IMR-90 (cell line): ENCODE measurements around the gene NDUFS7. TPM values are rescaled to one million over a fixed set of nuclear protein-coding genes. Genes with fewer than 3 reads are reported as not detected.

ENCODE experiments used
- ATAC-seq: fragments of 200-7000 bp; cut with Tn5 transposase; 2 replicates; pipeline ENCODE4 v1.9.1; 2020; ENCODE audit warnings: low read depth, mild to moderate bottlenecking, moderate library complexity
- BruUV-seq: library from RNA; stranded (reverse); fragments of 400-500 nt; replicated peaks from 2 replicates; lab custom pipeline; 2021; lab: Mats Ljungman, UMichigan
- CTCF ChIA-PET: fragments of 300-600 bp; formaldehyde crosslinking; extraction: SDS; loops from one replicate; lab custom pipeline; 2021; ENCODE audit warnings: antibody characterized with exemption; lab: Yijun Ruan, JAX
- POLR2A ChIA-PET: fragments of 300-600 bp; sonication (Branson Sonifier 250); formaldehyde crosslinking; loops from one replicate; lab custom pipeline; 2022; ENCODE audit warnings: antibody characterized with exemption; ENCODE audit not compliant: unreplicated experiment; lab: Charles Lee
- DNase-seq: peaks from one replicate; pipeline ENCODE4 v3.0.0; 2013
- H2AFZ ChIP-seq: replicated peaks from 2 replicates; pipeline ENCODE3; 2013; ENCODE audit warnings: low read length, mild to moderate bottlenecking; ENCODE audit not compliant: poor library complexity
- H2AK5ac ChIP-seq: 2 replicates; pipeline ENCODE4 v1.6.1; 2013; ENCODE audit warnings: low read depth, low read length, inconsistent platforms
- H2AK9ac ChIP-seq: replicated peaks from 2 replicates; pipeline ENCODE3; 2013; ENCODE audit warnings: mild to moderate bottlenecking, low read depth, low read length, moderate library complexity; ENCODE audit not compliant: poor library complexity
- H2BK120ac ChIP-seq: 2 replicates; pipeline ENCODE4 v1.6.1; 2013; ENCODE audit warnings: low read depth, low read length, inconsistent platforms
- H2BK15ac ChIP-seq: 3 replicates; pipeline ENCODE4 v1.6.1; 2013; ENCODE audit warnings: low read depth, low read length, inconsistent platforms
- H2BK20ac ChIP-seq: 2 replicates; pipeline ENCODE4 v1.6.1; 2013; ENCODE audit warnings: low read depth, mild to moderate bottlenecking, inconsistent platforms, low read length, moderate library complexity
- H2BK5ac ChIP-seq: 2 replicates; pipeline ENCODE4 v1.6.1; 2013; ENCODE audit warnings: mild to moderate bottlenecking, low read depth, low read length, inconsistent platforms; ENCODE audit not compliant: poor library complexity, severe bottlenecking
- H3K14ac ChIP-seq: replicated peaks from 2 replicates; pipeline ENCODE4 v1.6.1; 2013; ENCODE audit warnings: low read depth, low read length, inconsistent platforms
- H3K18ac ChIP-seq: 2 replicates; pipeline ENCODE4 v1.6.1; 2013; ENCODE audit warnings: low read depth, low read length, control low read depth
- H3K23ac ChIP-seq: 2 replicates; pipeline ENCODE4 v1.6.1; 2013; ENCODE audit warnings: low read depth, low read length, inconsistent platforms
- H3K27ac ChIP-seq: 2 replicates; pipeline ENCODE4 v1.5.1; 2013; ENCODE audit warnings: mild to moderate bottlenecking, control low read depth, low read length; ENCODE audit not compliant: insufficient read depth
- H3K27me3 ChIP-seq: 2 replicates; pipeline ENCODE4 v1.6.1; 2013; ENCODE audit warnings: low read length; ENCODE audit not compliant: control insufficient read depth, insufficient read depth
- H3K36me3 ChIP-seq: 2 replicates; pipeline ENCODE4 v1.6.1; 2013; ENCODE audit warnings: low read length, mixed read lengths; ENCODE audit not compliant: control insufficient read depth, insufficient read depth
- H3K4ac ChIP-seq: 2 replicates; pipeline ENCODE4 v1.6.1; 2013; ENCODE audit warnings: low read depth, low read length, inconsistent platforms
- H3K4me1 ChIP-seq: 2 replicates; pipeline ENCODE4 v1.6.1; 2013; ENCODE audit warnings: low read length, mixed read lengths; ENCODE audit not compliant: control insufficient read depth, insufficient read depth
- H3K4me2 ChIP-seq: 2 replicates; pipeline ENCODE4 v1.6.1; 2013; ENCODE audit warnings: low read depth, mild to moderate bottlenecking, control low read depth, low read length, moderate library complexity
- H3K4me3 ChIP-seq: 2 replicates; pipeline ENCODE4 v1.5.1; 2013; ENCODE audit warnings: low read depth, mild to moderate bottlenecking, control low read depth, low read length, moderate library complexity; ENCODE audit not compliant: insufficient read depth
- H3K56ac ChIP-seq: 2 replicates; pipeline ENCODE4 v1.6.1; 2013; ENCODE audit warnings: low read length, inconsistent platforms; ENCODE audit not compliant: insufficient read depth; ENCODE audit errors: extremely low read depth
- H3K79me1 ChIP-seq, 2 experiments: 2 replicates each; pipeline ENCODE4 v1.6.1; 2013; ENCODE audit warnings: low read length in 2 of 2, inconsistent platforms in 1 of 2, low read depth in 1 of 2
- H3K9ac ChIP-seq: 2 replicates; pipeline ENCODE4 v1.6.1; 2013; ENCODE audit warnings: low read depth, low read length, control low read depth
- H3K9me1 ChIP-seq: 2 replicates; pipeline ENCODE4 v1.6.1; 2013; ENCODE audit warnings: low read length, inconsistent platforms; ENCODE audit not compliant: insufficient read depth
- H3K9me3 ChIP-seq: 2 replicates; pipeline ENCODE4 v1.6.1; 2013; ENCODE audit warnings: low read length; ENCODE audit not compliant: control insufficient read depth, insufficient read depth
- H4K20me1 ChIP-seq: 2 replicates; pipeline ENCODE4 v1.6.1; 2013; ENCODE audit warnings: low read length, inconsistent platforms; ENCODE audit not compliant: insufficient read depth
- H4K5ac ChIP-seq: 2 replicates; pipeline ENCODE4 v1.6.1; 2013; ENCODE audit warnings: mild to moderate bottlenecking, low read depth, low read length, control low read depth
- H4K8ac ChIP-seq, 2 experiments: 2 replicates each; pipeline ENCODE4 v1.6.1; 2013; ENCODE audit warnings: low read depth in 2 of 2, low read length in 2 of 2, control low read depth in 1 of 2, inconsistent platforms in 1 of 2
- H4K91ac ChIP-seq: 2 replicates; pipeline ENCODE4 v1.6.1; 2013; ENCODE audit warnings: low read depth, low read length, inconsistent platforms; ENCODE audit not compliant: insufficient read depth
- CEBPB ChIP-seq: IDR thresholded peaks from 2 replicates; pipeline ENCODE4 v1.6.1; 2012; ENCODE audit warnings: low read depth, low read length, improper control_type of control experiment
- CHD1 ChIP-seq: IDR thresholded peaks from 2 replicates; pipeline ENCODE4 v1.6.1; 2012; ENCODE audit warnings: low read depth, low read length, improper control_type of control experiment
- MAFK ChIP-seq: IDR thresholded peaks from 2 replicates; pipeline ENCODE4 v1.6.1; 2012; ENCODE audit warnings: low read depth, low read length, improper control_type of control experiment
- MAZ ChIP-seq: IDR thresholded peaks from 2 replicates; pipeline ENCODE4 v1.6.1; 2012; ENCODE audit warnings: low read depth, mild to moderate bottlenecking, low read length, improper control_type of control experiment, moderate library complexity, borderline replicate concordance
- MXI1 ChIP-seq: IDR thresholded peaks from 2 replicates; pipeline ENCODE4 v1.6.1; 2012; ENCODE audit warnings: low read depth, mild to moderate bottlenecking, low read length, moderate library complexity, borderline replicate concordance
- NFE2L2 ChIP-seq: fragments of 150-350 bp; IDR thresholded peaks from 2 replicates; pipeline ENCODE4 v1.6.1; 2016; ENCODE audit warnings: low read depth, mild to moderate bottlenecking, low read length
- RCOR1 ChIP-seq: IDR thresholded peaks from 2 replicates; pipeline ENCODE4 v1.6.1; 2012; ENCODE audit warnings: mild to moderate bottlenecking, low read length, improper control_type of control experiment; ENCODE audit not compliant: insufficient replicate concordance
- RFX5 ChIP-seq: IDR thresholded peaks from 2 replicates; pipeline ENCODE4 v1.8.0; 2012; ENCODE audit warnings: low read depth, mild to moderate bottlenecking, low read length, moderate library complexity
- SMC3 ChIP-seq: fragments of 150-350 bp; IDR thresholded peaks from 2 replicates; pipeline ENCODE4 v1.6.1; 2016; ENCODE audit warnings: low read depth, mild to moderate bottlenecking, antibody characterized with exemption, low read length, moderate library complexity
- WGBS, 2 experiments: methylation state at CpG; one replicate each; pipeline versions ENCODE4 v1.1.5 to v1.1.7; 2013; ENCODE audit warnings: missing lambda C conversion rate in 2 of 2; ENCODE audit not compliant: insufficient read length in 1 of 2; ENCODE audit errors: extremely low coverage in 2 of 2; 5-methylcytosine and 5-hydroxymethylcytosine counted together
- dilution Hi-C: fragments of 300-500 bp; cut with HindIII; formaldehyde crosslinking; loops from one replicate; pipeline ENCODE4 v1.14.3; 2018; ENCODE audit warnings: low sequenced_read_pairs; ENCODE audit not compliant: unreplicated experiment
- in situ Hi-C: fragments of 300-500 bp; cut with MboI; formaldehyde crosslinking; loops from 3 replicates; pipeline ENCODE4 v1.14.3; 2019; ENCODE audit warnings: low sequenced_read_pairs, inconsistent platforms, mixed read lengths
- intact Hi-C: fragments of 100-400 bp; cut with micrococcal nuclease; formaldehyde crosslinking; loops from 2 replicates; pipeline ENCODE4 v1.10.0; 2022
- polyA plus RNA-seq, 3 experiments: library from polyadenylated mRNA; depleted of rRNA; stranded (reverse); fragments of >200 nt; gene quantifications; 2 replicates each; pipeline ENCODE4 v1.2.3, GENCODE V29; 2012; ENCODE audit warnings: low replicate concordance in 1 of 3
- total RNA-seq: library from RNA; depleted of rRNA; stranded (reverse); fragments of >200 nt; gene quantifications from 2 replicates; pipeline ENCODE4 v1.2.3, GENCODE V29; 2012
- TF ChIP-seq, protein P1 (sequence below): fragments of 150-350 bp; IDR thresholded peaks from 2 replicates; pipeline ENCODE4 v1.6.1; 2017; ENCODE audit warnings: mild to moderate bottlenecking, antibody characterized with exemption, low read length, low read depth
- TF ChIP-seq, protein P2 (sequence below): conservative IDR thresholded peaks from 2 replicates; pipeline ENCODE4 v1.5.1; 2012; ENCODE audit warnings: mild to moderate bottlenecking, low read depth, low read length, improper control_type of control experiment

NDUFS7 gene
- total and polyA plus RNA-seq, 2 of the 4 experiments (the other 2 are of a cell fraction) = 60.8 to 136 TPM

DNA sequence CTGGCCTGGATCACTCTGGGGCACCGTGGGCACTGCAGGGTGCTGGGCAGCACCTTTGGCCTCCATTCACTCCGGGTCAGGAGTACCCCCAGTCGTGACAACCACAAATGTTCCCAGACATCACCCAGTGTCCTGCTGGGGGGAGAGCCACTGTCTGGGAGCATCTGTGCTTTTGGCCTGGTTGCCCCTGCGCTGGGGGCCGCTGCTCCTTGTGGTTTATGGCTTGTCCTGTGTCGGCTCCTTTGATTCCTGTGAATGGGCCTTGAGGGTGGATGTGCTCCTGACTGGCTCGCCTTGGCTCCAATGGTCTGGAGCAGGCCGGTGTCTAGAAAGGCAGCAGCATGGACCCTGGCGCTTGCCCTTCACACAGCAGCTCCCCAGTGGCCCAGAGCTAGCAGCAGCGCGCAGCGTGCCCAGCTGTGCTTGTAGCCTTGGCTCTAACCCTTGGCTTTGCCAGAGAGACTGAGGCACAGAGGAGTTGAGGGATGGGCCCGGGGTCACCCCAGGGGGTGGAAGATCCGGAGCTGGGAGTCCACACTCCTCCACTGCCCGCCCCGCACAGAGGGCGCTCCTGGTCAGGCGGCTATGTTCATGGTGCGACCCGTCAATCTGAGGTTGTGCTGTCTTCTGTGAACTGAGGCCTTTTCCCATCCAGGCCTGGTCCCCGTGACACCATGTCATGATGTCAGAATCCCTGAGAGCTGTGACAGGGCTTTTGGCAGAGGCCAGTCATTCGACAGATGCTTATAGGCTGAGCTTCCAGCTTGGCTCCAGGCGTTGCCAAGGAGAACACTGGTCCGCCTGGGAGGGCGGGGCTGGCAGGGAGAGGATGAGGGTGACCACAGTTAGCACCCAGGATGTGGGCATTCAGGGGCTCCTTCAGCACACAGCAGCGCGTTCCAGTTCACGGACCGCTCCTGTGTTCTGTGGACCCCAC, 27.8 kb downstream of the NDUFS7 start:
- Histone ChIP-seq H4K5ac (no peak overlapping the region), H3K9me1 (peaks cover 18% of the 10 kb centered on the region), H3K36me3 (peaks cover 16% of the 10 kb centered on the region; the same call in 1 of the 2 replicates), H3K27ac (no peak overlapping the region), H2BK120ac (no peak overlapping the region), H3K14ac (no peak overlapping the region), H3K18ac (no peak overlapping the region), H3K9me3 (no peaks in the 10 kb centered on the region), H2BK15ac (no peak overlapping the region), H3K4me1 (peaks cover 38% of the 10 kb centered on the region), H2AK5ac (peak overlapping the region; percentile 7; the same call in 1 of the 2 replicates), H2AK9ac (no peak overlapping the region), H3K4me3 (no peak overlapping the region), H2AFZ (no peak overlapping the region), H2BK20ac (no peak overlapping the region), H3K56ac (no peak overlapping the region), H3K23ac (peak overlapping the region; percentile 46; the same call in 1 of the 2 replicates), H3K4ac (no peak overlapping the region), H4K91ac (no peak overlapping the region), H4K8ac (no peak overlapping the region), H2BK5ac (no peak overlapping the region), H3K4me2 (no peak overlapping the region; the same call in 1 of the 2 replicates), H4K20me1 (peaks cover 84% of the 10 kb centered on the region), H3K79me1 (peaks cover 0 to 54% of the 10 kb centered on the region in 2 experiments; a peak in 2 of 4 replicates), H3K9ac (no peak overlapping the region), H3K27me3 (no peaks in the 10 kb centered on the region)
- ChIA-PET CTCF (no interaction called here), POLR2A (interaction anchor here (0.6 kb wide), 1 partner anchor 146 kb away, joined by 4 read pairs; no protein-coding TSS in a partner anchor)
- ATAC-seq (no peak), DNase-seq (peak; percentile 54)
- WGBS, 2 experiments = 89% methylated on average over 15 of the region's 29 CpGs; no CpG with 5 or more reads in 1 of the 2 experiments
- BruUV-seq = no TSS peak
- in situ Hi-C loops (no loop called here), intact Hi-C loops (no loop called here), dilution Hi-C loops (no loop called here)
- no peak for TF ChIP-seq MXI1
- TF ChIP-seq RCOR1 = no peak
- no peak for TF ChIP-seq CEBPB
- TF ChIP-seq SMC3 = no peak
- TF ChIP-seq CHD1 = no peak
- TF ChIP-seq NFE2L2 = no peak
- no peak for TF ChIP-seq MAFK
- TF ChIP-seq, protein P1, sequence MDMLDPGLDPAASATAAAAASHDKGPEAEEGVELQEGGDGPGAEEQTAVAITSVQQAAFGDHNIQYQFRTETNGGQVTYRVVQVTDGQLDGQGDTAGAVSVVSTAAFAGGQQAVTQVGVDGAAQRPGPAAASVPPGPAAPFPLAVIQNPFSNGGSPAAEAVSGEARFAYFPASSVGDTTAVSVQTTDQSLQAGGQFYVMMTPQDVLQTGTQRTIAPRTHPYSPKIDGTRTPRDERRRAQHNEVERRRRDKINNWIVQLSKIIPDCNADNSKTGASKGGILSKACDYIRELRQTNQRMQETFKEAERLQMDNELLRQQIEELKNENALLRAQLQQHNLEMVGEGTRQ = no peak
- no peak for TF ChIP-seq RFX5
- TF ChIP-seq MAZ = no peak
- TF ChIP-seq, protein P2, sequence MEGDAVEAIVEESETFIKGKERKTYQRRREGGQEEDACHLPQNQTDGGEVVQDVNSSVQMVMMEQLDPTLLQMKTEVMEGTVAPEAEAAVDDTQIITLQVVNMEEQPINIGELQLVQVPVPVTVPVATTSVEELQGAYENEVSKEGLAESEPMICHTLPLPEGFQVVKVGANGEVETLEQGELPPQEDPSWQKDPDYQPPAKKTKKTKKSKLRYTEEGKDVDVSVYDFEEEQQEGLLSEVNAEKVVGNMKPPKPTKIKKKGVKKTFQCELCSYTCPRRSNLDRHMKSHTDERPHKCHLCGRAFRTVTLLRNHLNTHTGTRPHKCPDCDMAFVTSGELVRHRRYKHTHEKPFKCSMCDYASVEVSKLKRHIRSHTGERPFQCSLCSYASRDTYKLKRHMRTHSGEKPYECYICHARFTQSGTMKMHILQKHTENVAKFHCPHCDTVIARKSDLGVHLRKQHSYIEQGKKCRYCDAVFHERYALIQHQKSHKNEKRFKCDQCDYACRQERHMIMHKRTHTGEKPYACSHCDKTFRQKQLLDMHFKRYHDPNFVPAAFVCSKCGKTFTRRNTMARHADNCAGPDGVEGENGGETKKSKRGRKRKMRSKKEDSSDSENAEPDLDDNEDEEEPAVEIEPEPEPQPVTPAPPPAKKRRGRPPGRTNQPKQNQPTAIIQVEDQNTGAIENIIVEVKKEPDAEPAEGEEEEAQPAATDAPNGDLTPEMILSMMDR = no peak
